Iris pigment epithelial cell (primary cell): Measurements from ENCODE around the gene ZC2HC1B.

Experiments
- DNase-seq: peaks from one replicate; pipeline ENCODE4 v3.0.0-alpha.2; 2011; ENCODE audit warnings: low read depth

The ZC2HC1B gene

DNA sequence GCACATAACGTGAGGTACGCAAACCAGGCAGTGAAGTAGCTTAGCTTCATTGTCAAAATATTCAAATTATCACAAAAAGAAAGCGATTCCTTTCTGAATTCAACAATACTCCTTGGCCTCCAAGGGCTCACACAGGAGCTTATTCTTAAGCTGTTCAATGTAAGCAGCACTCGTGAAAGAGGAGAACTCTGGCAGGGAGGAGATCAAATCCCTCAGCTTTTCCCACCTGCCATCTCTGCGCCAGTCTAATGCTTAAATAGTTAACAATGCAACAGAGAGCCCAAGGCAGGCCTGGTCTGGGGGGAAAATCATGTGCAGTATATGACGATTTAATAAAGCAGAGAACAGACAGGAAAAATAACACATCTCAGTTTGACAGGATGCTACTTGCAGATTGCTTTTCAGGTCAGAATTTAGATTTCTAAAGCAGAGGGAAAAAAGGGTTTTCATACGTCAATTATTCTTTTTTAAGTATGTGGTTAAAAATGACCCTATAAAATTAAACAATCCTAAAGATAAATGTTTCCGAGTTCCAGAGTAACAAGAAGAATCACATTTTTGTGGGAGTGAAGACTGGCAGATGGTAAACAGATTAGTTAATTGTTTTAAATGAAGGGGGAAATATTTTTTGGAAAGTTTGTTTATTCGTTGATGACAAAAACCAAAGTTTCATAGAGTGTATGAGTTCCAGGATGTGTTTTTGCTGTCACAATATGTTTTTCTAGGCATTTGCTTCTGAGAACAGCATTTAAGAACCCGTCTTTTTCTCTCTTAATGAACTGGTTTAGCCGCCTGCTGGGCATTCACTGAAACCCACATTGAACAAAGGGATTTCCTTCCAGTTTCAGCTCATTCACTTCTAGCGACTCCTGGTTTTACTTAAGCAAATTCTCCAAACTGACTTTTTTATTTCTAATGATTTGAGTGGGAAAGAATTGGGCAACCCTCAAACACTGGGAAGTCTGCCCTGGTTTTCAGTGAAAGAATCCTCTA lies 97.9 kb downstream of the ZC2HC1B start:
- peak; percentile 59 for DNase-seq

DNA sequence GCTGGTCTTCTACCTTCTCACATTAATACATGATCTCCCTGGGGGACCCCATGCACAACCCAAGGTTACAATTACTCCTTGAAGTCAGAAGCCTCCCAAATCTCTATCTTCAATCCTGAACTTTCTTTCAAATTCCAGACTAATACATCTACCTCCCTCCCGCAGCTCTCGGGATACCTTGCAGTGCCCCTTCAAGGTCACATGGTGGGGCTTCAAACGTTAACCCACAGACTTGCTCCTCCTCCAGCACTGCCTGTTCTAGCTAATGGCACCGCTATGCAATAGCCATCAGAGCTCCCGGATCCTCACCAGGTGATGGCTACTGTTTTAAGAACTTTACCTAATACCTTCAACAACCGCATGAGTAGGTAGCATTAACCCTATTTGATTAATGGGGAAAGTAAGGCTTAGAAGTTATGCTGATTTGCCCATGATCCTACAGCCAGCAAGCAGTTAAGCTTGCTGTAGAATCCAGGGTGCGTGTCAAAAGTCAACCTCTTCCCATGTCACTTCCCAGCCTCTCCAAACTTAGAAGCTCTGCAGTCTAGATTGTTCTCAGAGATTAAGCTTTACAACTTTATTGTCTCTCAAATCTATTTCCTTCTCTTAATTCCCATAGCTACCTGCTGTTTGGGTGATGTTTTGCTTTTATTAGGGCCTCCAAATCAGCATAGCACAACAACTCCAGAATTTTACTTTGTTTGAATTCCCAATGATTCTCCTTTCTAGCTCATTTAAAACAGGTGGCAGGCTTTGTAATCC lies 99.1 kb downstream of the ZC2HC1B start:
- no peak for DNase-seq

DNA sequence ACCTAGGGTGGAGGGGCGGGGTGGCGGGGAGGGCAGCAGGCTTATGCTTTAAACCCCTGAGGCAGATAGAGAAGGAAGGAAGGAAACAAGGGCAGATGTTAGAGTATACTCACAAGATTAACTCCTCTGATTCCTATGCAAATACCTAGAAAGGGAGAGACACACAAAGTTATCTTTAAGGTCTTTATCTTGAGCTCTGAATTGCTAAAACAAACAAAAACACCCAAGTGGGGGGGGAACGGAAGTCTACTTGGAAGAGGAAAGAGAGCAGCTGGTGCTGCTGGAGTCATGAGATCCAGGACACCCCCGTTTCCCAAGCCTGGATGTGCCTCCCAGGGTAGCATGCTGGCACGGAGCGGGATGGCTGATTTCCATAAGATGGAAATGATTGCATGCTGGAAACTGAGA lies 100.4 kb downstream of the ZC2HC1B start:
- no peak for DNase-seq

DNA sequence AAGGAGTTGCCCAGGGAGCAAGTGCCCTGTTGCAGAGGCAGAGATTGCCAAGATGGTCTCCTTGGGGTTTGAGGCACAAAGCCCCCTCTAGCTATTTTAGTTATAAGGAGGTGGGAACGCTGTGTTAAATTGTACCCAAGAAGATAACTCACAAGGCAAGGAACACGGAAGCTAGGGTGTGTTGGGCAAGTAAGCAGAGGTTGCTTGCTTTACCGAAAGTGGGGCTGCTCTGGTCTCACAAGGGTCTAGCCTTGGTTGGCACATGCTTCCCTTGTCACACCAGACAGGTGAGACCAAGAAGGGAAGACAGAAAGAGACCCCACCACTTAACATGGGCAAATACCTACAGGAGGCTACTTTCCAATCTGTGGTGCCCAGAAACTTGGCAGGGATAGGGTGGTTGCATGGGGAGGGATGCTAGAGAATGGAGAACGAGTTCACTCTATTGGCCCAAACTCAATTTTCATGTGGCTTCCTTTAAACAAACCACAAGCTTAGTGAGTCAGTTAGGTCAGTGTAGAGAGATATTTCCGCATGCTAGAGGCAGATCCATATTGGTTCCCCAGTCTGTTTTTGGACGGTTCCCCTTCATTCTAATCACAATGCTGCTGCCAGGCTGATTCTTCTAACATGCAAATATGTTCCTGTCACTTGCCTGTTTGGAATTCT lies 101.4 kb downstream of the ZC2HC1B start:
- DNase-seq, result peak; percentile 86

DNA sequence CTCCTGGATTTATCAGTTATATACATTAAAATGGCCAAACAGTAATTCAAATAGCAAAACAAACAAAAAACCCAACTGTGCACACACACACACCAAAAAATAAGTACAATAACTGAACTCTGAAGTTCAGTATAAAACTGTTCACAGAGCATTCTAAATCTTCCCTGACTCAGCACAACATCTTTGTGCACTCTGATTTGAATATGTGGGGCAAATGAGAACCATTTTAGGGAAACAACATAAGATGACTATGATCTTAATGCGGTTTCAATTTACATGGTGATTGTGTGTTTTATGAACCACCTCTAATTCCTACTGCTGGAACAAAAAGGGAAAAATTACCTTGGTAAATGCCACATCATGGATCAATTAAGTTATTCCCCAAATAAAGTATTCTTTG lies 102.0 kb downstream of the ZC2HC1B start:
- no peak for DNase-seq

DNA sequence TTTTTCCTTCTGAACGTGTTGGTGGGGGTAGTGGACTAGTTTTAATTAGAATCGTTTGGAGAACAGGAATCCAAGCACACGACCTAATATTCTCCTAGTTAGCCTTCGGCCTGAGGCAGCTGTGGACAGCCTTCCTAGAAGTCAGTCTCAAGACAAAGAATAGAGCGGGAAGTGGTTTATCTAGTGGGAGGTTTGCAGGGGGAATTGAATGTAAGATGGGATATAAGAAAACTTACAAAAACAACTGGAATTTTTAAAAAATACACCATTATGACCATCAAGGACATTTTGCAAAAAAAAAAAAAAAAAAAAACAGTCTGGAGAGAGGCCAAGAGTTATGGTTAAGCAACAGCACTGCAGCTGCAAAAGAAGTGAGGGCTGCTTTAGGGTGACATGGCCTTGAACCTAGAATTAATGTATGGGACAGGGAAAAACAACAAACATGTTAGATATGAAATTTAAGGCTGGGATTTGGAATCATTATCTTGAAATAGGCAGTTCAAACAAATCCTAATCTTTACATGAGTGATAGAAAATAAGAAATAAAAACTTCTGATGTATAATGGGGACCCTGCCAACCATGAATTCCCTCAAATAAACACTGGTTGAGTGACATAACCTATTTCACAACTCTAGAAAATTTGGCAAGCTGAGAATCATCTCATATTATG lies 103.6 kb downstream of the ZC2HC1B start:
- peak; percentile 77 for DNase-seq

DNA sequence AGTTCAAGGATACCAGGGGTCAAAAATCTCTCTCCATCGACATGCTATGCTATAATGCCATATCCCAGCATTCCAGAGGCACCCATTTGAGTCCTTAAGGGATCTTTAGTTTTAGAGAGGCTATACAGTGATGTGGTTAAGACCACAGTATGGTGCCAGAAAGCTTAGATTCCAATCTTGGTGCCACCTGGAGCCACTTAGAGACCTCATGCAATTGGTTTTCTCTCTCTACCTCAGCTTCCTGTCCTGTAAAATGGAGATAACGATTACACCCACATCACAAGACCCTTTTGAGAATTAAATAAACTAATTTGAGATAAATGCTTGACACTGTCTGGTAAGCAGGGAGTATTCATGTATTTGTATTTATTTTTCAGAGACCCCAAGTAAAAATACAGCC lies 104.8 kb downstream of the ZC2HC1B start:
- no peak for DNase-seq

DNA sequence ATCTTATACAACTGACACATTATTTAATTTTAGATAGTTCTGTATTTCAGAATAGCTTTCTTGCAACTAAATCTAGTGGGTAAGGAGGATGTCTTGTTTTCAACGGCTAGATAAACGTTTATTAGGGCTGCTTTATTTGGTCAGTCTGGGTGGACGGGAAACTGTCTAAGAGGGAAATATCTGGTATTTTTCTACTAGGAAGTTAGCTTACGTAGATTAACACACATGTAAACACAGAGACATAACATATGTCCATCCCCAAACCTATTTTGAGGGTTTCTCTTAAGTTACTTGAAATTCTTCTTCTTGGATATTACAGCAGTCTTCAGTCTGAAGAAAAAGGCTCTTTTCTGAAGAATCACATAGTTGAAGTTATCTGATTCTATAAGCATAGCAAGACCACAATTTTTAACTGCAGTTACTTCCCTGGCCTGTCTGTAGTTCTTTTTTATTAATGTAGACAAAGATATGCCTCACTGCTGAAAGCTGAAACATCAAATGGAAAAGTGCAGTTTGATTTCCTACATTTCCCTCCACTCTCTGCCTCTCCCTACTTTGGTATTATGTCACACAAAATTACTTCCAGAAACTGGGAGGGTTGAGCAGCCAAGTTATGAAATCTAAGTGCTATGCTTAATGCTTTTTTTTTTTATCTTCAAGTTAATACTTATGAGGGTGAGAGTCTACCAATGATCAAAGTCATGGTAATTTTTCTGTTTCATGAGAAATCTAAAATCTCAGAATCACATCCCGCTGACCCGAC lies 106.4 kb downstream of the ZC2HC1B start:
- DNase-seq, result no peak

DNA sequence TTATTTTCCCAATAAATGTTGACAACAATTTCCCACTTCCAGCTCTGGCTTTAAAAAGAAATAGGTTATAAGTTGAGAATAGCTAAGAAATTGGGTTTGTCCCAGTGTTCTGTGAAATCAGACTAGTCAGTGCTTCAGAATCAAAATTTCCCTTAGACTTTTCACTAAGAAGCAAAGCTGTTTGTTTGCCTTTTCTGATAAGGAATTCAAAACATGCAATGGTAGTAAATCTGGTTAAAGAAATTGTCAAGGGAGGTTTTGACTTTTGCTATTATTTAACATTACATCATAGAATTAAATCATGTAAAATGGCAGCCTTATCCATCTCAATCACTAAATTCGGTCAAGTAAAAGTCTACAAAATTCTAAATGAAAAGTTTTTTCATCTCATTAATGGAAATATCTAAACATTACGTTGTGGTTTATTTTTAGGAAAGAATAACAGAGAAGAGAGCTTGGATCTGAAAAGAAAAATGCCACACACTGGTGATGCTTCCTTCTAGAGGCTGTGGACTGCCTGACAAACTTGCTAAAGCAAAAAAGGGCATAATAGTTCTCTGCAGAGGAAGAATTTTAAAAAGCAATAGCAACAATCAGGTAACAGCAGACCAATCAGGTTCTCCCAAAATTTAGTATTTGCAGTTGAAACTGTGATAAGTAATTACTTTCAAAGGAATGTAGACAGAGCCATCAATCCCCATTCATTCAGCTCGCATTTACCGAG lies 107.4 kb downstream of the ZC2HC1B start:
- DNase-seq, result peak; percentile 34

DNA sequence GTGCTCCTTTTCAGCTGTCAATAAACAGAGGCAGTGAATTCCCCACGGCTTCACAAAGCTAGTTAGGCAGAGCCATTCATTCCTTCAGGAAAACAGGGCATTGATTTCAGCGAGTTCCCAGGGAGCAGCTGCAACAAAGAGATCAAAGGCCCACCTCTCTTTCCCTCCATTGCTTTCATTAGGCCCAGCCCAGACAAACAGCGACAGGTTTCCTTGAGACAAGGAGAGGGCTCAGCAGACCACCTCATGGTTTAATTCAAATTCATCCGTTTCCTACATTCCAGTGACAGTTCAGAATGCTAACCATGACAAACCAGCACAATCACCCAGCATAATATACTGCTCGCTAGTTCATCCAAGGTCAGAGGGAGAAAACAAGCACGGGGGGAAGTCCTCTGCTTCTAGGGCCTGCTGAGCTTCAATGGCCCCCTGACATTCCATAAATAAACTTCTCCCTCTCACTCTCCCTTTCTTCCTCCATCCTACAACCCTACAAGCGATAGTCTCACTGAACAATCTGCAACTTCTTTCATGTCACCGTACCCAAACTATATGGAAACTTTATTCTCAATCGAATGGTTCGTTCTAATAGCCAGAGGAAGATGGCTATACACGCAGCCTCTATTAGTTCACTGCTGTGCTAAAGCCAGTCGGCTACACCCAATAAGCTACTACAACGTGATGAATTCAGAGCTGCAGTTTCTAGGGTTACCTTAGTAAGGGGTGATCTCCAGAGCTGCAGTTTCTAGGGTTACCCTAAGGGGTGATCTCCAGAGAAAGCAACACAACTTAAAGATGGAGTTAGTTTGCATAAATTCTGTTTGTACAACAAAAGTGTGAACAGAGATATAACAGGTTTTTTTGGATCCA lies 109.1 kb downstream of the ZC2HC1B start:
- DNase-seq, result no peak

DNA sequence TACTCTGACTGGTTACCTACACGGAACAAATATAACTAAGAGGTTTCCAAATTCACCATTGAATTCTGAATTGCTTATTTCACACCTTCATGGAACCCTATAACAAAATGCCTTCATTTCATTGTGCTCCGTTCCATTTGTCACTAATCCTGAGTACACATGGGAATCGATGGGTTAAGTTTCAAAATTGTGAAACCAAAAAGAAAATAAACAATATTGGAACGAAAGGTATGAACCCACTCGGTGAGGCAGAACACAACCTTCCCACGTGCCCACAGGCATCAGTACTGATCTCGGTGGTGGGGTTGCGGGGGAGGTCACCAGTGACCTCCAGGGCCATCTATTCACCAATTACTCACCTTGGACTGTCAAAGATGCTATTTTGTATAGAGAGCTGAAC lies 109.8 kb downstream of the ZC2HC1B start:
- no peak for DNase-seq

DNA sequence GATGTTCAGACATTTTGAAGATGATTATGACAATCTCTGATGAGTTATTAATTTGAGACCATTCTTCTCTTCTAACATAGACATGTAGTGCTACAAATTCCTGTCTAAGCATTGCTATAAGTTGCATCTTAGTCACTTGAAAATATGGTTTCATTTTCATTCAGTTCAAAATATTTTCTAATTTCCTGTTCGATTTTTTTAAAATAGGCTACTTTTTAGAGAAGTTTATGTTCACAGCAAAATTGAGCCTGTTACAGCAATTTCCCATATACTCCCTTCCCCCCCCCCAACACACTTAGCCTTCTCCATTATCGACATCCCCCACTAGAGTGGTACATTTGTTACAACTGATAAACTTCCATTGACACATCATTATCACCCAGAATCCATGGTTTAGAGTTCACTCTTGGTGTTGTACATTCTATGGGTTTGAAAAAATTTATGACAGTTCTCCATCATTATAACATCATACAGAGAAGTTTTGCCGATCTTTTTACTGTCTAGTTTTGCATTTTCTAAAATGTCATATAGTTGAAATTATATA lies 112.6 kb downstream of the ZC2HC1B start:
- DNase-seq, result no peak

DNA sequence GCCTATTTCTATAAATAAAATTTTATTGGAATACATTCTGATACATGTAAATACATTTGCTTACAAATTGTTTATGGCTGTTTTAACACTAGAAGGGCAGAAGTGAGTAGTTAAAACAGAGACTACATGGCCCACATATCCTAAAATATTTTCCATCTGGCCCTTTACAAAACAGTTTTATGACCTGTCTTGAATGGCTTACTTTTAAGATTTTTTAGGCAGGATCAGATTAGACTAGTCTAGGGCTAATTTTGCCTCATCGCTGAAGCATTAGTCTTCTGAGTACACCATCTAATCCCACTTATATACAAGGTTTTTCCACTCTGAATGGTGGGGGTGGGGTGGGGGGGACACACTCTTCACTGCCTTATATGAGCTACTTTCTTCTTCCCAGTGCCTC lies 116.6 kb downstream of the ZC2HC1B start:
- no peak for DNase-seq

DNA sequence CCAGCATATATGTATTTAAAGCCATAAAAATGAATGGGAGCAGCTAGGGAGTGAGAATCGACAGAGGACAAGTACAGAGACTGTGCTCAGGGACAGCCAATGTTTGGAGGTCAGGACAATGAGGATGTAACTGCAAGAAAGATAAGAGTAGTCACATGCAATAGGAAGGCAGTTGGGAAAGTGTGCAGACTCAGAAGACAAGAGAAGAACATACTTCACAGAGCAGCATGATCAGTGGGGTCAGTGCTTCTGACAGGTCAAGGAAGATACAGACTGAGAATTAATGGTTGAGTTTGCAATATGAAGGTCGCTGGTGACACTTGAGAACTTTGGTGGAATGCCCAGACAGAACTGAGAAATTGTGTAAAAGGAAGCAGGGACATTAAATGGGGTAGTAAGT lies 118.7 kb downstream of the ZC2HC1B start:
- no peak for DNase-seq

DNA sequence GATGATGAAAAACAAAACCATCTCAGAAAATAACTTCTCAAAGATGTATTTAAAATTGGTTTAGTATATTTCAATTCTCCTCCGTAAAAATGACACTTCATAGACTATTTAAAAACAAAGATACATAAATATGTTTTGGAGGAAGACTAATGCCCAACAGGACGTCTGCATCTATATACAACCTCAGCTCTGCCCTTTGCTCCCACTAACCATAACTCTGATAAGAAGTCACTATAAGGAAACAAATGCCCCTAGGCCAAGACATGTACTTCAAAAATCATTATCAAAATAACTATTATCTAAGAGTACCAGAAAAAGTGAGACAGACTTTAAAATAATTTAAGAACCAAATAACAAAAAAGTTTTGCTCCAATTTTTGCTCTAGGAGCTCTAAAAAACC lies 120.4 kb downstream of the ZC2HC1B start:
- no peak for DNase-seq

DNA sequence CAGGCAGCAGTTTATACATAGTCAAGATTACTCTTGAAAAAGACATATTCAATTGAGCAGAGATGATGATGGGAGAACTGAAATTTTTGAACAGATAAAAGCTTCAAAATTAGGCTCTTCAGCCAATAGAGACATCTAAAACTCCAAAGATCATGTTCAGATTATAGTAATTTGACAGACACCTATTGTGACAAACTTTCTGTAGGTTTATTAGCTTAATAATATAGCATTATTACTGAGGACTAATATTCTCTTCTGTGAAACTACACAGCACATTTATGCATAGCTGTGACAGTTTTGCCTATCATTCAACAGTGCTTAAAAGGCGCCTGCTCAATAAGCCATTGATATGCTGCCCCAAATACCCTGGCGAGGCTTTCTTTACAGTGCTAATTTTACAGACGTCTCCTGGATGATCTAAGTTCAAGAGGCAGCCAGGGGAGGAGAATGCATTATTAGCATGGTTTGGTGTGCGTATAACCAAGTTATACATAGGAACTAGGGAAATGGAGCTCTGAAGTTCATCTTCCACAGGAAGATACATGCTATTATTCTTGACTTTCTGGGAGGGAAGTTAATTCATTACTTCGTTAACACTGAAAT lies 122.3 kb downstream of the ZC2HC1B start:
- no peak for DNase-seq
